GM18507 (cell line): ENCODE results near the gene TAF4B.
"Not testable (repeated sequence)": the region's sequence is repeated elsewhere in the genome, so short reads cannot be mapped to it uniquely, and the experiment has no call there.

Source experiments
- DNase-seq: peaks from one replicate; pipeline ENCODE4 v3.0.0; 2011; ENCODE audit warnings: low read depth; ENCODE audit not compliant: insufficient read length; ENCODE audit errors: extremely low spot score
- FAIRE-seq: peaks from 2 replicates; lab custom pipeline; 2011; peaks lifted over from hg19 to GRCh38; lab: Jason Lieb, UNC

TAF4B gene

GRCh38 chr18:26226229-26227050 is at the start of gene TAF4B:
TSS of gene TAF4B (plus strand) at chr18:26226445. CDS start at chr18:26226934, 489 bp downstream.
- peak; percentile 77 for DNase-seq
- FAIRE-seq = peak; percentile 93

- FAIRE-seq (peak; percentile 74), DNase-seq (no peak)
Measured at GRCh38 chr18:26181343-26181826, 44.9 kb upstream of the TAF4B start.

GRCh38 chr18:26183395-26184112 is 42.7 kb upstream of the TAF4B start:
- peak; percentile 44 for FAIRE-seq
- no peak for DNase-seq

- peak; percentile 5 for FAIRE-seq
- DNase-seq = no peak
Measured at GRCh38 chr18:26185267-26185666, 41.0 kb upstream of the TAF4B start.

- DNase-seq (no peak), FAIRE-seq (peak; percentile 92)
Measured at GRCh38 chr18:26190506-26190905, 35.7 kb upstream of the TAF4B start.

- no peak for FAIRE-seq
Measured at GRCh38 chr18:26192233-26192632, 34.0 kb upstream of the TAF4B start.

GRCh38 chr18:26196605-26197004 is 29.6 kb upstream of the TAF4B start:
- FAIRE-seq = no peak
- no peak for DNase-seq

More at GRCh38 chr18:26192233-26192632, 34.0 kb upstream of the TAF4B start:
- DNase-seq = no peak

GRCh38 chr18:26202001-26202400 is 24.2 kb upstream of the TAF4B start:
- not testable (repeated sequence) for FAIRE-seq, DNase-seq

GRCh38 chr18:26205318-26205717 is 20.9 kb upstream of the TAF4B start:
- FAIRE-seq (no peak), DNase-seq (no peak)

- DNase-seq = no peak
- FAIRE-seq = no peak
Measured at GRCh38 chr18:26206488-26206887, 19.8 kb upstream of the TAF4B start.

GRCh38 chr18:26207937-26208336 is 18.3 kb upstream of the TAF4B start:
- no peak for FAIRE-seq
- DNase-seq = no peak

- FAIRE-seq (no peak), DNase-seq (no peak)
Measured at GRCh38 chr18:26208977-26209376, 17.3 kb upstream of the TAF4B start.

- no peak for DNase-seq
- FAIRE-seq = no peak
Measured at GRCh38 chr18:26210147-26210546, 16.1 kb upstream of the TAF4B start.

GRCh38 chr18:26215247-26215970 is 10.8 kb upstream of the TAF4B start:
- DNase-seq = peak; percentile 37
- FAIRE-seq = peak; percentile 96

GRCh38 chr18:26225022-26225693 is 1.1 kb upstream of the TAF4B start:
- DNase-seq = no peak
- FAIRE-seq = no peak

- DNase-seq (no peak), FAIRE-seq (no peak)
Measured at GRCh38 chr18:26225915-26226228, 373 bp upstream of the TAF4B start.

GRCh38 chr18:26227051-26227670 is 916 bp downstream of the TAF4B start:
- FAIRE-seq (no peak), DNase-seq (no peak)

- FAIRE-seq (no peak), DNase-seq (no peak)
Measured at GRCh38 chr18:26228562-26229260, 2.5 kb downstream of the TAF4B start.

GRCh38 chr18:26230497-26230896 is 4.3 kb downstream of the TAF4B start:
- no peak for FAIRE-seq
- no peak for DNase-seq
